Right lobe of liver (tissue), 4 donors: Measurements from ENCODE around the gene SLC6A3.

Experiments used
- POLR2A ChIP-seq: fragments of 450-650 bp; IDR thresholded peaks from one replicate; pipeline ENCODE4 v1.6.1; 2017; ENCODE audit warnings: antibody characterized with exemption, mild to moderate bottlenecking
- TF ChIP-seq, protein P1 (sequence below), 4 donors: fragments of 200-600 bp in 3 of 4; fragments of 450-650 bp in 1 of 4; IDR thresholded peaks; one replicate each; pipeline versions ENCODE4 v1.5.1 to v1.8.0; 2016 to 2022; ENCODE audit warnings: antibody characterized with exemption in 4 of 4, mild to moderate bottlenecking in 2 of 4
- donor health status: DM: no; HTN: no; CAD: no.
- donor health status: DM: no; HTN: no; CAD: no.
- donor health status: DM: no; HTN: yes; CAD: no.

DNA sequence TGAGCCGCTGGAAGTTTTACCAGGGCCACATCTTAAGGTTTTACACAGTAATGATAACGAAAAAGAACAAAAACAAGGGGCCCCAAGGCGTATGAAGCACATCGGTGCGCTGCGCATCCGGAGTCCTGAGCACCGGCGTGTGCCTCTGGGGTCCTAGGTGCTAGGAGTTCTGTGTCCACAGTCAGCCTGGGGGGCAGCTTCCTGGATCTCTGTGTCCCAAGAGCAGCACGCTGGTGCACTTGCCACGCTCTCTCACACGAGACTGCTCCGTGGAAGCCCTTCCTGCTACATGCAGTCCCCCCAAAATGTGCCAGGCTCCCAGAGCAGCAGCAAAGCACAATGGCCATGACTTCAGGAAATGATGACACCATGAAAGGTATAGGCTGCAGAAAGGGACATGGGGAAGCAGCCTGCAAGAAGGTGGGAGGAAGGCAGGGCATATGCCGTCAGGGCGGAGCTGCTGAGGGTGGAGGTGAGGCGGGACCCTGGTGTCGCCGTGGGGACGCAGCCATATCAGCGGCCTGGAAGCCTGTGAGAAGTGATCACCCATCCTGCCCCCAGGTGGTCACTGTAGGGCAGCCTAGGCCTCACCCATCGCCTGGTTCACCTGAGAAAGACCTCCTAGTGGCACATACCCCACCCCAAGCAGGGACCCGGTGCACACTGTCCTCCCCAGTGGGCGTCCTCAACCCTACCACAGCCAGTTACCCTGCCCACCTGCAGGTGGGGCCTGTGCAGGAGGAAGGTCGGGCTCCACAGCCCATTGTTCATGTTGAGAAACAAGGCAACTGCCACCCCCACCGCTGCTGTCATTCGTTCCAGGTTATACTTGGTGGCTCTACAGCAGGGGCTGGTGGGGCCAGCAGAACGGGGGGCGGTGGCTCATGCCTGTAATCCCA, 23.6 kb upstream of the SLC6A3 start:
- TF ChIP-seq, protein P1, sequence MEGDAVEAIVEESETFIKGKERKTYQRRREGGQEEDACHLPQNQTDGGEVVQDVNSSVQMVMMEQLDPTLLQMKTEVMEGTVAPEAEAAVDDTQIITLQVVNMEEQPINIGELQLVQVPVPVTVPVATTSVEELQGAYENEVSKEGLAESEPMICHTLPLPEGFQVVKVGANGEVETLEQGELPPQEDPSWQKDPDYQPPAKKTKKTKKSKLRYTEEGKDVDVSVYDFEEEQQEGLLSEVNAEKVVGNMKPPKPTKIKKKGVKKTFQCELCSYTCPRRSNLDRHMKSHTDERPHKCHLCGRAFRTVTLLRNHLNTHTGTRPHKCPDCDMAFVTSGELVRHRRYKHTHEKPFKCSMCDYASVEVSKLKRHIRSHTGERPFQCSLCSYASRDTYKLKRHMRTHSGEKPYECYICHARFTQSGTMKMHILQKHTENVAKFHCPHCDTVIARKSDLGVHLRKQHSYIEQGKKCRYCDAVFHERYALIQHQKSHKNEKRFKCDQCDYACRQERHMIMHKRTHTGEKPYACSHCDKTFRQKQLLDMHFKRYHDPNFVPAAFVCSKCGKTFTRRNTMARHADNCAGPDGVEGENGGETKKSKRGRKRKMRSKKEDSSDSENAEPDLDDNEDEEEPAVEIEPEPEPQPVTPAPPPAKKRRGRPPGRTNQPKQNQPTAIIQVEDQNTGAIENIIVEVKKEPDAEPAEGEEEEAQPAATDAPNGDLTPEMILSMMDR (IDR thresholded peaks at IDR 0.05) = no peak
- no peak for TF ChIP-seq POLR2A
